Measurements from ENCODE around the gene DNAI7. TPM values are rescaled to one million over a fixed set of nuclear protein-coding genes. Genes with fewer than 3 reads are reported as not detected.

Gene DNAI7
- total and polyA plus RNA-seq, 2 donors (not counting 1 experiment from before 2014, with no cell fraction given): 0.62 TPM; not detected in 1

GRCh38 chr12:25100194-25101091, 94.5 kb downstream of the DNAI7 start:
- peaks cover 18% of the 10 kb centered on the region for H3K79me2 ChIP-seq (ENCODE audit: control insufficient read depth, insufficient read depth, low read length)
- no peak overlapping the region for H2AFZ ChIP-seq (ENCODE audit: insufficient read depth, low read depth, low read length, poor library complexity, severe bottlenecking)
- no peak for TF ChIP-seq CTCF (IDR thresholded peaks at IDR 0.05)
- TF ChIP-seq EZH2 (IDR thresholded peaks at IDR 0.05; ENCODE audit: borderline replicate concordance, insufficient read depth, low read depth, low read length, poor library complexity, severe bottlenecking): no peak
- H3K9me3 ChIP-seq (ENCODE audit: control extremely low read depth in 1 of 3, control insufficient read depth in 2 of 3, insufficient read depth in 1 of 3, low read length in 2 of 3): no peaks in the 10 kb centered on the region
- Mint-ChIP-seq H3K9me3 (ENCODE audit: insufficient read depth) (no peaks in the 10 kb centered on the region), H3K27me3 (no peaks in the 10 kb centered on the region), H3K27ac (peak overlapping the region; percentile 74), H3K4me3 (no peak overlapping the region), H3K4me1 (peaks cover 15% of the 10 kb centered on the region)
- H3K36me3 ChIP-seq (replicated peaks in 1 of 2; ENCODE audit: control extremely low read depth in 1 of 2, control insufficient read depth in 1 of 2, extremely low read depth in 1 of 2, insufficient read depth in 2 of 2, low read length in 1 of 2): peaks cover 34 to 91% of the 10 kb centered on the region in 2 experiments
- intact Hi-C loops (cut with micrococcal nuclease): no loop called here
- H3K9ac ChIP-seq (ENCODE audit: low read length): no peak overlapping the region
- CTCF ChIA-PET: interaction anchor here (1.3 to 1.5 kb wide), 3 partner anchors 15 to 109 kb away, joined by 3 to 4 read pairs (median 4); no protein-coding TSS in a partner anchor
- POLR2A ChIA-PET: interaction anchor here (0.7 kb wide), 1 partner anchor 22 kb away, joined by 4 read pairs; no protein-coding TSS in a partner anchor
- ATAC-seq (ENCODE audit: low read depth): no peak
- H3K27ac ChIP-seq (ENCODE audit: low read length in 2 of 2): peak overlapping the region in 1 of 2 donors; percentile 47
- no CpG with 5 or more reads among the region's 2 CpGs for WGBS (ENCODE audit: insufficient coverage)
- peaks cover 25% of the 10 kb centered on the region for H4K20me1 ChIP-seq (ENCODE audit: control insufficient read depth, insufficient read depth, low read length, poor library complexity, severe bottlenecking)
- no peak overlapping the region for H3K4me2 ChIP-seq (replicated peaks; ENCODE audit: low read depth, low read length, poor library complexity, severe bottlenecking)
- no peaks in the 10 kb centered on the region for H3K27me3 ChIP-seq (replicated peaks in 1 of 4; ENCODE audit: control extremely low read depth in 1 of 4, control insufficient read depth in 3 of 4, insufficient read depth in 4 of 4, low read length in 3 of 4)
- H3K4me1 ChIP-seq (ENCODE audit: control insufficient read depth in 2 of 2, insufficient read depth in 2 of 2, low read length in 2 of 2): no peaks in the 10 kb centered on the region
- no peak for DNase-seq
- no peak overlapping the region for H3K4me3 ChIP-seq (ENCODE audit: control extremely low read depth in 1 of 5, extremely low read depth in 1 of 5, insufficient read depth in 1 of 5, low read depth in 2 of 5, low read length in 4 of 5)

GRCh38 chr12:25099010-25099409, 96.0 kb downstream of the DNAI7 start:
- H3K9ac ChIP-seq (ENCODE audit: low read length): no peak overlapping the region
- H2AFZ ChIP-seq (ENCODE audit: insufficient read depth, low read depth, low read length, poor library complexity, severe bottlenecking): no peak overlapping the region
- H3K27ac ChIP-seq (ENCODE audit: low read length in 2 of 2): peak overlapping the region in 1 of 2 donors; percentile 60
- ATAC-seq (ENCODE audit: low read depth) (no peak), DNase-seq (no peak)
- Mint-ChIP-seq H3K9me3 (ENCODE audit: insufficient read depth) (no peaks in the 10 kb centered on the region), H3K27ac (no peak overlapping the region), H3K4me3 (no peak overlapping the region), H3K27me3 (no peaks in the 10 kb centered on the region), H3K4me1 (peaks cover 19% of the 10 kb centered on the region)
- peaks cover 0 to 4% (median 2%) of the 10 kb centered on the region in 3 donors for H3K9me3 ChIP-seq (ENCODE audit: control extremely low read depth in 1 of 3, control insufficient read depth in 2 of 3, insufficient read depth in 1 of 3, low read length in 2 of 3)
- peaks cover 38 to 90% of the 10 kb centered on the region in 2 experiments for H3K36me3 ChIP-seq (replicated peaks in 1 of 2; ENCODE audit: control extremely low read depth in 1 of 2, control insufficient read depth in 1 of 2, extremely low read depth in 1 of 2, insufficient read depth in 2 of 2, low read length in 1 of 2)
- peaks cover 21% of the 10 kb centered on the region for H3K79me2 ChIP-seq (ENCODE audit: control insufficient read depth, insufficient read depth, low read length)
- ChIA-PET POLR2A (interaction anchor here (0.6 kb wide), 2 partner anchors 72 to 235 kb away, joined by 5 to 8 read pairs; no protein-coding TSS in a partner anchor), CTCF (interaction anchor here (0.7 to 1.7 kb wide), 3 partner anchors 9 to 108 kb away, joined by 3 to 4 read pairs (median 4); no protein-coding TSS in a partner anchor)
- 100% methylated on average over 2 of the region's 2 CpGs for WGBS (ENCODE audit: insufficient coverage)
- H3K27me3 ChIP-seq (replicated peaks in 1 of 4; ENCODE audit: control extremely low read depth in 1 of 4, control insufficient read depth in 3 of 4, insufficient read depth in 4 of 4, low read length in 3 of 4): no peaks in the 10 kb centered on the region
- H3K4me1 ChIP-seq (ENCODE audit: control insufficient read depth in 2 of 2, insufficient read depth in 2 of 2, low read length in 2 of 2): no peaks in the 10 kb centered on the region
- no peak overlapping the region for H3K4me2 ChIP-seq (replicated peaks; ENCODE audit: low read depth, low read length, poor library complexity, severe bottlenecking)
- TF ChIP-seq EZH2 (IDR thresholded peaks at IDR 0.05; ENCODE audit: borderline replicate concordance, insufficient read depth, low read depth, low read length, poor library complexity, severe bottlenecking) (no peak), CTCF (IDR thresholded peaks at IDR 0.05) (no peak)
- H4K20me1 ChIP-seq (ENCODE audit: control insufficient read depth, insufficient read depth, low read length, poor library complexity, severe bottlenecking): peaks cover 25% of the 10 kb centered on the region
- no peak overlapping the region for H3K4me3 ChIP-seq (ENCODE audit: control extremely low read depth in 1 of 5, extremely low read depth in 1 of 5, insufficient read depth in 1 of 5, low read depth in 2 of 5, low read length in 4 of 5)
- intact Hi-C loops (cut with micrococcal nuclease): no loop called here

Data from B cell (primary cell).